ENCODE results near the gene TMEM117. TPM values are rescaled to one million over a fixed set of nuclear protein-coding genes. Genes with fewer than 3 reads are reported as not detected.
"Not testable (repeated sequence)": the region's sequence is repeated elsewhere in the genome, so short reads cannot be mapped to it uniquely, and the experiment has no call there.

The TMEM117 gene
- total RNA-seq, 4 donors from 2014 or later = 16.9 to 24.9 (median 21.1) TPM

DNA sequence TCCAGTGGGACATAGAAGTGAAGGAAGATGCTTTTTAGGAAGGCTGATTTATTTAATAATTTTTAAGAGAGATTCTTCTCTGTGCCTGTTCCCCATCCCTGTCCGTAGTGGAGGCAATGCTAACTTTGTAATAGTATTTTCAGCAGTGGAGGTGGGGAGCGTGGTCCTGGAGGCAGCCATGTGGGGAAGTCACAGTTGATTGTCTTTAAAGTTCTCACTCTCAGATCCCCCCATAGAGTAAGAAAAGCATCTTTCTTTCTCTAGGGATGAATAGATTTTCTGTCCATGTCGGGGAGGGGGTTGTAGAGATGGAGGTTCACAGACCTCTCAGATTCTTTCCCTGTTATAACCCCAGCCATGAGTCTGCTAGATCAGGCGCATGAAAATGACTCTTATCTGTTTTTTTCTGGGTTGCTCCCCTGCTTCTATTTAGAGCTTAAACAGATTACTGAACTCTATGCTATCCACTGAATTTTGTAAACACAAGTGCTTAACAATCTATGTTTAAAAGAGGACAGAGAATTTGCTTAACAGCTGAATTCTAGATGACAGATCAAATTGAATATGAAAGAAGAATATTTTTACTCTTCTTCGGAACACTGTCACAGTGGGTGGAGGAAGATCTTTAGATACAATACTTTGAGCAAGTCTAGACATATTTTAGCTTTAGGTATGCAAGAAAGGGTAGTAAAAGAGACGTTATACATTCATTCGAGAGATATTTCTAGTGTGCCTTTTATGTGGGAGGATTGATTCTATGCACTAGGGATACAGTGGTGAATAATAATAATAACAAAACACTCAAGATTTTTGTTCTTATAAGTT, 25.3 kb downstream of the TMEM117 start:
- H3K9me3 ChIP-seq = no peaks in the 10 kb centered on the region
- no peak overlapping the region for H3K27ac ChIP-seq
- peaks cover 0 to 4% (median 0%) of the 10 kb centered on the region in 3 donors for H3K36me3 ChIP-seq
- no peaks in the 10 kb centered on the region for H3K4me1 ChIP-seq
- WGBS, 2 donors = 59 to 62% methylated on average over 7 of the region's 7 CpGs
- H3K4me3 ChIP-seq = no peak overlapping the region
- DNase-seq (ENCODE audit: low spot score in 2 of 2) = no peak
- H3K27me3 ChIP-seq = no peaks in the 10 kb centered on the region
- TF ChIP-seq EP300 (IDR thresholded peaks at IDR 0.05) = no peak

DNA sequence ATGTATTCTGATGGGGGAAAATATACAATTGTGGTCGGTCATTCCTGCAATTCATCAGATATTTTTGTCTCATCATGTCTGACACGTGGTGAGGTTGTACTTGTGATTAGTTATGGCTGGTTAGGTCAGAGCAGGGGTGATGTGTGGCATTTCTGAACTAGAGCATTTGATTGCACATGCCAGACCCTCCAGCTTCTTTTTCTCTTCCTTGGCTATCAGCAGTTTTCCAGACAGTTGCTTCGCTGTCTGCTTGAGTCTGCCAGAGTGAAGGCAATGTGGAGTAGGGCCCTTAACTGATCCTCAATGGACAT, 25.9 kb downstream of the TMEM117 start:
- Histone ChIP-seq H3K36me3 (peaks cover 0 to 4% (median 0%) of the 10 kb centered on the region in 3 donors), H3K4me3 (no peak overlapping the region), H3K27ac (no peak overlapping the region), H3K4me1 (no peaks in the 10 kb centered on the region), H3K27me3 (no peaks in the 10 kb centered on the region), H3K9me3 (no peaks in the 10 kb centered on the region)
- 66 to 67% methylated on average over 3 of the region's 3 CpGs for WGBS, 2 donors
- DNase-seq (ENCODE audit: low spot score in 2 of 2) = no peak
- TF ChIP-seq POLR2A (IDR thresholded peaks at IDR 0.05) (no peak), EP300 (IDR thresholded peaks at IDR 0.05) (no peak)
- TF ChIP-seq, protein P1, sequence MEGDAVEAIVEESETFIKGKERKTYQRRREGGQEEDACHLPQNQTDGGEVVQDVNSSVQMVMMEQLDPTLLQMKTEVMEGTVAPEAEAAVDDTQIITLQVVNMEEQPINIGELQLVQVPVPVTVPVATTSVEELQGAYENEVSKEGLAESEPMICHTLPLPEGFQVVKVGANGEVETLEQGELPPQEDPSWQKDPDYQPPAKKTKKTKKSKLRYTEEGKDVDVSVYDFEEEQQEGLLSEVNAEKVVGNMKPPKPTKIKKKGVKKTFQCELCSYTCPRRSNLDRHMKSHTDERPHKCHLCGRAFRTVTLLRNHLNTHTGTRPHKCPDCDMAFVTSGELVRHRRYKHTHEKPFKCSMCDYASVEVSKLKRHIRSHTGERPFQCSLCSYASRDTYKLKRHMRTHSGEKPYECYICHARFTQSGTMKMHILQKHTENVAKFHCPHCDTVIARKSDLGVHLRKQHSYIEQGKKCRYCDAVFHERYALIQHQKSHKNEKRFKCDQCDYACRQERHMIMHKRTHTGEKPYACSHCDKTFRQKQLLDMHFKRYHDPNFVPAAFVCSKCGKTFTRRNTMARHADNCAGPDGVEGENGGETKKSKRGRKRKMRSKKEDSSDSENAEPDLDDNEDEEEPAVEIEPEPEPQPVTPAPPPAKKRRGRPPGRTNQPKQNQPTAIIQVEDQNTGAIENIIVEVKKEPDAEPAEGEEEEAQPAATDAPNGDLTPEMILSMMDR (IDR thresholded peaks at IDR 0.05) = no peak

DNA sequence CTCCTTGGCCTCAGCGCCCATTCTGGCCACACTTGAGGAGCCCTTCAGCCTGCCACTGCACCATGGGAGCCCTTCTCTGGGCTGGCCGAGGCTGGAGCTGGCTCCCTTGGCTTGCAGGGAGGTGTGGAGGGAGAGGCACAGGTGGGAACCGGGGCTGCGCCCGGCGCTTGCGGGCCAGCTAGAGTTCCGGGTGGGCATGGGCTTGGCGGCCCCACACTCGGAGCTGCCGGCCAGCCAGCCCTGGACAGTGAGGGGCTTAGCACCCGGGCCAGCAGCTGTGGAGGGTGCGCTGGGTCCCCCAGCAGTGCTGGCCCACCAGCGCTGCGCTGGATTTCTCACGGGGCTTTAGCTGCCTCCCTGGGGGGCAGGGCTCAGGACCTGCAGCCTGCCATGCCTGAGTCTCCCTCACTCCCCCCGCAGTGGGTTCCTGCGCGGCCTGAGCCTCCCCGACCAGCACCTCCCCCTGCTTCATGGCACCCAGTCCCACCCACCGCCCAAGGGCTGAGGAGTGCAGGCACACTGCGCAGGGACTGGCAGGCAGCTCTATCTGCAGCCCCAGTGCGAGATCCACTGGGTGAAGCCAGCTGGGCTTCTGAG, 28.0 kb downstream of the TMEM117 start:
- H3K4me3 ChIP-seq = no peak overlapping the region
- DNase-seq (ENCODE audit: low spot score in 2 of 2) = no peak
- no peaks in the 10 kb centered on the region for H3K4me1 ChIP-seq
- no peak for TF ChIP-seq POLR2A (IDR thresholded peaks at IDR 0.05)
- TF ChIP-seq, protein P1 (IDR thresholded peaks at IDR 0.05) = no peak
- no peak for TF ChIP-seq EP300 (IDR thresholded peaks at IDR 0.05)
- peaks cover 0 to 4% (median 0%) of the 10 kb centered on the region in 3 donors for H3K36me3 ChIP-seq
- H3K27ac ChIP-seq = no peak overlapping the region
- no peaks in the 10 kb centered on the region for H3K9me3 ChIP-seq
- no peaks in the 10 kb centered on the region for H3K27me3 ChIP-seq
- 98 to 99% methylated on average over 11 to 12 of the region's 23 CpGs for WGBS, 2 donors

DNA sequence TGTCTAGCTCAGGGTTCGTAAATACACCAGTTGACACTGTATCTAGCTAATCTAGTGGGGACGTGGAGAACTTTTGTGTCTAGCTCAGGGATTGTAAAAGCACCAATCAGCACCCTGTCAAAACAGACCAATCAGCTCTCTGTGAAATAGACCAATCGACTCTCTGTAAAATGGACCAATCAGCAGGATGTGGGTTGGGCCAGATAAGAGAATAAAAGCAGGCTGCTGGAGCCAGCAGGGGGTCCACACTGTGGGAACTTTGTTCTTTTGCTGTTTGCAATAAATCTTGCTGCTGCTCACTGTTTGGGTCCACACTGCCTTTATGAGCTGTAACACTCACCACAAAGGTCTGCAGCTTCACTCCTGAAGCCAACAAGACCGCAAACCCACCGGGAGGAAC, 28.7 kb downstream of the TMEM117 start:
- 85 to 93% methylated on average over 5 of the region's 5 CpGs for WGBS, 2 donors
- not testable (repeated sequence) for DNase-seq (ENCODE audit: low spot score in 2 of 2); H3K4me3 ChIP-seq; H3K9me3 ChIP-seq; H3K4me1 ChIP-seq; H3K27ac ChIP-seq; H3K36me3 ChIP-seq; H3K27me3 ChIP-seq

DNA sequence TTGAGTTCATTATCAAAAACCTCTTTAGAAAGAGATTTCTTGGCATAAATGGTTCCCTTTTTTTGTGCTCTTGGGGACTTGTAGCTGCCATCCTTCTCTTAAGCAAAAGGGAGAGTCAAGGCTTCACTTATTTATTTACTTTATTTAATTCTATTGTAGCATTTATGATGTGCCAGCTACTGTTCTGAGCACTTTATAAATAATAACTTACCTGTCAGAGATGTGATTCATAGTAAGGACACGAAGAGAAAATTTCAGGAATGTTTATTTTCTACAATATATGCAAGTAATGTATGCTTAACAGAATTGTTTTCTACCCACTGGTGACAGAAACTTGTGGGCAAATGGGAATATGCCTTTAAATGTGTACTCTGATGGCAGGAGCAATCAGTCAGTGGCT, 33.3 kb downstream of the TMEM117 start:
- WGBS, 2 donors = 67 to 69% methylated on average over 1 of the region's 1 CpG
- H3K9me3 ChIP-seq = no peaks in the 10 kb centered on the region

DNA sequence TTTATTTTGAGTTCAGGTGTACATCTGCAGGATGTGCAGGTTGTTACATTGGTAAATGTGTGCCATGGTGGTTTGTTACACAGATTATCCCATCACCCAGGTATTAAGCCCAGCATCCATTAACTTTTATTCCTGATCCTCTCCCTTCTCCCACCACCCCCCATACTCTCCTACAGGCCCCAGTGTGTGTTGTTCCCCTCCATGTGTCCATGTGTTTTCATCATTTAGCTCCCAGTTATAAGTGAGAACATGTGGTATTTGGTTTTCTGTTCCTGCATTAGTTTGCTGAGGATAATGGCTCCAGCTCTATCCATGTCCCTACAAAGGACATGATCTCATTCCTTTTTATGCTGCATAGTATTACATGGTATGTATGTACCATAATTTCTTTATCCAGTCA, 33.9 kb downstream of the TMEM117 start:
- H3K27ac ChIP-seq, H3K9me3 ChIP-seq: not testable (repeated sequence)

More for the DNA sequence above, 33.3 kb downstream of the TMEM117 start:
- TF ChIP-seq EP300 (IDR thresholded peaks at IDR 0.05) (no peak), POLR2A (IDR thresholded peaks at IDR 0.05) (no peak)
- TF ChIP-seq, protein P1 (IDR thresholded peaks at IDR 0.05) = no peak
- H3K4me1 ChIP-seq = no peaks in the 10 kb centered on the region
- H3K27me3 ChIP-seq = no peaks in the 10 kb centered on the region
- H3K27ac ChIP-seq = no peak overlapping the region
- peaks cover 0 to 4% (median 0%) of the 10 kb centered on the region in 3 donors for H3K36me3 ChIP-seq
- no peak overlapping the region for H3K4me3 ChIP-seq
- no peak for DNase-seq (ENCODE audit: low spot score in 2 of 2)

DNA sequence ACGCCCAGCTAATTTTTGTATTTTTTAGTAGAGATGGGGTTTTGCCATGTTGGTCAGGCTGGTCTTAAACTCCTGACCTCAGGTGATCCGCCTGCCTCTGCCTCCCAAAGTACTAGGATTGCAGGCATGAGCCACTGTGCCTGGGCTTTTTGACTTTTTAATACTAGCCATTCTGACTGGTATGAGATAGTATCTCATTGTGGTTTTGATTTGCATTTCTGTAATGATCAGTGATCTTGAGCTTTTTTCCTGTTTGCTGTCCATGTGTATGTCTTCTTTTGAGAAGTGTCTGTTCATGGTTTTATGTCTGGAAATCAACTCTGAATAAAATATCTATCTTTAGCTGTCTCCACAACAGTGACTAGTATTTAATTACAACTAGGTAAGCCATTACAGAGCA, 35.4 kb downstream of the TMEM117 start:
- WGBS, 2 donors = 87 to 98% methylated on average over 2 of the region's 2 CpGs

More for the DNA sequence above, 33.9 kb downstream of the TMEM117 start:
- not testable (repeated sequence) for H3K36me3 ChIP-seq; DNase-seq (ENCODE audit: low spot score in 2 of 2); H3K27me3 ChIP-seq; H3K4me1 ChIP-seq; H3K4me3 ChIP-seq

More for the DNA sequence above, 35.4 kb downstream of the TMEM117 start:
- H3K9me3 ChIP-seq; H3K36me3 ChIP-seq; DNase-seq (ENCODE audit: low spot score in 2 of 2); H3K27me3 ChIP-seq; H3K4me1 ChIP-seq; H3K4me3 ChIP-seq; H3K27ac ChIP-seq: not testable (repeated sequence)

All from tibial nerve (tissue), 4 donors.